Adrenal gland (tissue), 12 donors: ENCODE measurements around the gene ADAM17. TPM values are rescaled to one million over a fixed set of nuclear protein-coding genes. Genes with fewer than 3 reads are reported as not detected.

Experiments used
- DNase-seq, 7 donors: peaks; one replicate each; pipeline ENCODE4 v3.0.0-alpha.2; 2019 to 2020
- H3K27ac ChIP-seq, 5 donors: fragments of 200-600 bp; sonication (generic) in 4 of 5; 1 replicate in 3 of 5; 2 replicates in 2 of 5; pipeline versions ENCODE4 v1.5.1 to v1.8.0; 2016 to 2020; ENCODE audit warnings: mild to moderate bottlenecking in 1 of 5
- H3K27me3 ChIP-seq: fragments of 200-600 bp; 2 replicates; pipeline ENCODE4 v1.8.0; 2021
- H3K36me3 ChIP-seq, 2 donors: fragments of 200-600 bp; replicated peaks in 1 of 2; 1 replicate in 1 of 2; 2 replicates in 1 of 2; pipeline versions ENCODE4 v1.5.1 to v1.8.0; 2018 to 2022
- H3K4me1 ChIP-seq, 2 donors: fragments of 200-600 bp; replicated peaks in 1 of 2; 1 replicate in 1 of 2; 2 replicates in 1 of 2; pipeline versions ENCODE4 v1.5.1 to v1.8.0; 2018 to 2021
- H3K4me3 ChIP-seq, 4 donors: fragments of 200-600 bp; sonication (generic) in 3 of 4; one replicate each; pipeline ENCODE4 v1.5.1; 2016 to 2018
- H3K9me3 ChIP-seq, 3 donors: fragments of 200-600 bp; sonication (generic) in 1 of 3; replicated peaks in 1 of 3; 1 replicate in 2 of 3; 2 replicates in 1 of 3; pipeline versions ENCODE4 v1.5.1 to v1.8.0; 2016 to 2021
- POLR2A ChIP-seq, 2 donors: fragments of 450-650 bp; IDR thresholded peaks; one replicate each; pipeline ENCODE4 v1.6.1; 2017; ENCODE audit warnings: antibody characterized with exemption in 2 of 2, mild to moderate bottlenecking in 2 of 2, moderate library complexity in 1 of 2
- WGBS, 4 donors: extraction: QIAGEN DNeasy Blood & Tissue Kit in 2 of 4; methylation state at CpG; one replicate each; pipeline versions ENCODE4 v1.1.5 to v1.1.7; 2013 to 2017; 5-methylcytosine and 5-hydroxymethylcytosine counted together
- intact Hi-C, 2 donors: fragments of 100-400 bp; cut with DNase I; formaldehyde crosslinking; loops; one replicate each; pipeline versions ENCODE4 v1.14.1 to v1.15.0; 2022 to 2023
- polyA plus RNA-seq, 3 donors: library from polyadenylated mRNA; stranded (reverse); fragments of 200-250 nt in 2 of 3; fragments of 350-450 nt in 1 of 3; fragmentation: Illumina TruSeq in 1 of 3; extraction: RNeasy Lipid Tissue Mini Kit (QIAGEN cat#74804) in 1 of 3; gene quantifications; one replicate each; pipeline ENCODE4 v1.2.3, GENCODE V29; 2013 to 2014
- total RNA-seq, 9 donors: library from RNA; depleted of rRNA in 4 of 9; stranded (reverse); fragments of >200 nt in 4 of 9; fragments of 120-200 nt in 1 of 9; fragmentation: NEBNext Ultra II Directional in 1 of 9; extraction: Animal tissue kit (Norgen Biotek cat#: 25700) in 1 of 9; gene quantifications; one replicate each; pipeline versions ENCODE4 v1.1.0 to v1.2.4, GENCODE V29; 2013 to 2023
- TF ChIP-seq, protein P1 (sequence below), 6 experiments: fragments of 450-650 bp in 4 of 6; fragments of 200-600 bp in 2 of 6; sonication (generic) in 1 of 6; IDR thresholded peaks; 1 replicate in 5 of 6; 2 replicates in 1 of 6; pipeline versions ENCODE4 v1.5.1 to v1.8.0; 2016 to 2021; ENCODE audit warnings: antibody characterized with exemption in 6 of 6, mild to moderate bottlenecking in 2 of 6, moderate library complexity in 1 of 6
- donor health status: healthy with polysubstance abuse.
- donor health status: Bipolar disorder and iron deficiency.
- donor health status: DM: yes; HTN: yes; CAD: no.
- donor health status: DM: no; HTN: no; CAD: no.
- donor health status: DM: no; HTN: no; CAD: no.
- donor health status: DM: yes; HTN: yes; CAD: no.

The ADAM17 gene
- total and polyA plus RNA-seq, 12 donors = 10.6 to 39.4 (median 19.7) TPM

DNA sequence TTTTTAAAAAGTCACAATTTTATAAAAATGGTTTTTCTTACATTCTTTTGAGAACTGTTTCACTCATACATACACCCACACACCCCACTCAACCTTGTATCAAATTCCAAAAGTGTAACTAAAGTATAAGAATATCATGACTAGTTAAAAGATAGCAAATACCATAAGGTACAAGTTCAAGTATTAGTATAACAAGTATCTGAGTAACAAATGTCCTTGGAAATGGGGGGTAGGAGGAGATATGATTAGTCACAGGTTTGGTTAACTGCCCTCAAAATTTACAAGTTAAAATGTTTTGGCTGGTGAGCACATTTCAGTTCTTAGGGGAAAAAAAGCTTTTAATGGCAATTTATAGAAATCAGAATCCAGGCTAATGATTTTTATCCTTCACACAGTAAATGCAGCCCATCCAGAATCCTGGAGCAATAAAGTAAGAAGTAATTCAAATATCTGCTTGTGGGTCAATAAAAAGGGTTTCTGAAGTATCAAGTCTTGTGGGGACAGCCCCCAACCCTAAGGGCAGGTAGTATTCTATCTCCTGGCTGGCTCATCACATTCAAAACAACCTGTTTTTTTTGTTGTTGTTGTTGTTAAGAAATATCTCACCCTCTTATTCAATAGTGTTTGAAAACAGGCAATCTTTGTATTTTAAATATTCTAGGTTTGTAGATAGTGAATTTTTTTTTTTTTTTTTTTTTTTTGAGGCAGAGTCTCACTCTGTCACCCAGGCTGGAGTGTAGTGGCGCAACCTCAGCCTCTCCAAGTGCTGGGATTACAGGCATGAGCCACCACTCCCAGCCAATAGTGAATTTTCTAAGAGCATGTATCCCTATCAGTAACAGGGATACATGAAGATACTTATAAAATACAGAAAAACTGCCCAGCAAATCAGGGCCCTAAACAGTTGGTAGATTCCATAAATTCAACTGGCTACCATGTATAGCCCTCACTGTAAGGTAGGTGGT is 66.8 kb downstream of the ADAM17 start:
- intact Hi-C loops = no loop called here
- peaks cover 0 to 95% of the 10 kb centered on the region in 2 donors for H3K36me3 ChIP-seq
- H3K27me3 ChIP-seq = no peaks in the 10 kb centered on the region
- peak overlapping the region in 1 of 5 donors; percentile 45 for H3K27ac ChIP-seq
- no peaks in the 10 kb centered on the region for H3K9me3 ChIP-seq
- 84 to 100% (median 93%) methylated on average over 1 of the region's 1 CpG for WGBS, 4 donors
- no peak for TF ChIP-seq POLR2A (IDR thresholded peaks at IDR 0.05)
- no peak overlapping the region for H3K4me3 ChIP-seq
- peaks cover 0 to 5% of the 10 kb centered on the region in 2 donors for H3K4me1 ChIP-seq
- peak in 2 of 7 donors; percentile 24 to 47 for DNase-seq

DNA sequence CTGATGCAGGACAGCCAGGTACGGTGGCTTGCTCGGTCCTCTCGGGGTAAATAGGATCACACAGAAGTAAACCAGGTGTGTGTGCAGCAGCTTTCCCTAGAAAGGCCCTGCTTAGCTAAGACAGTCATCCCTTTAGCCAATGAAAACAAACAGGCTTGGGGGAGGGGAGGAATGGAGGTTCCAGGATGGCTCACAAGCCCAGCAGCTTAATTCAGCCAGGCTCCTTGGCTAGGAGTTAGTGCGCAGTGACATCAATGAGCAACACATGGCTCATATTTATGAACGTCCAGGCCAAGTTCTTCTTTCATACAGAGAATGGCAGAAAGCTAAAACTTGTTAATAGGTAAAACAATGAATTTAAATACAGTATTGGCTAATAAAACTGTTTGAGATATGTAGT is 71.1 kb downstream of the ADAM17 start:
- intact Hi-C loops = no loop called here
- TF ChIP-seq, protein P1, sequence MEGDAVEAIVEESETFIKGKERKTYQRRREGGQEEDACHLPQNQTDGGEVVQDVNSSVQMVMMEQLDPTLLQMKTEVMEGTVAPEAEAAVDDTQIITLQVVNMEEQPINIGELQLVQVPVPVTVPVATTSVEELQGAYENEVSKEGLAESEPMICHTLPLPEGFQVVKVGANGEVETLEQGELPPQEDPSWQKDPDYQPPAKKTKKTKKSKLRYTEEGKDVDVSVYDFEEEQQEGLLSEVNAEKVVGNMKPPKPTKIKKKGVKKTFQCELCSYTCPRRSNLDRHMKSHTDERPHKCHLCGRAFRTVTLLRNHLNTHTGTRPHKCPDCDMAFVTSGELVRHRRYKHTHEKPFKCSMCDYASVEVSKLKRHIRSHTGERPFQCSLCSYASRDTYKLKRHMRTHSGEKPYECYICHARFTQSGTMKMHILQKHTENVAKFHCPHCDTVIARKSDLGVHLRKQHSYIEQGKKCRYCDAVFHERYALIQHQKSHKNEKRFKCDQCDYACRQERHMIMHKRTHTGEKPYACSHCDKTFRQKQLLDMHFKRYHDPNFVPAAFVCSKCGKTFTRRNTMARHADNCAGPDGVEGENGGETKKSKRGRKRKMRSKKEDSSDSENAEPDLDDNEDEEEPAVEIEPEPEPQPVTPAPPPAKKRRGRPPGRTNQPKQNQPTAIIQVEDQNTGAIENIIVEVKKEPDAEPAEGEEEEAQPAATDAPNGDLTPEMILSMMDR (IDR thresholded peaks at IDR 0.05) = no peak
- no peak for TF ChIP-seq POLR2A (IDR thresholded peaks at IDR 0.05)
- DNase-seq = no peak
- peaks cover 0 to 5% of the 10 kb centered on the region in 2 donors for H3K4me1 ChIP-seq
- WGBS, 4 donors = 82 to 90% (median 85%) methylated on average over 4 to 5 of the region's 5 CpGs
- H3K36me3 ChIP-seq = peaks cover 0 to 95% of the 10 kb centered on the region in 2 donors
- no peak overlapping the region for H3K4me3 ChIP-seq
- no peak overlapping the region for H3K27ac ChIP-seq
- H3K27me3 ChIP-seq = no peaks in the 10 kb centered on the region
- H3K9me3 ChIP-seq = no peaks in the 10 kb centered on the region

- Histone ChIP-seq H3K27ac (no peak overlapping the region), H3K4me3 (no peak overlapping the region), H3K27me3 (no peaks in the 10 kb centered on the region), H3K9me3 (no peaks in the 10 kb centered on the region), H3K4me1 (no peaks in the 10 kb centered on the region), H3K36me3 (peaks cover 0 to 80% of the 10 kb centered on the region in 2 donors)
- intact Hi-C loops = no loop called here
- no peak for DNase-seq
- no peak for TF ChIP-seq POLR2A (IDR thresholded peaks at IDR 0.05)
- TF ChIP-seq, protein P1 (IDR thresholded peaks at IDR 0.05) = no peak
These were observed 72.5 kb downstream of the ADAM17 start for GRCh38 chr2:9483107-9483506.

- WGBS, 4 donors = 86 to 96% (median 90%) methylated on average over 4 of the region's 4 CpGs
- Histone ChIP-seq H3K36me3 (peaks cover 0 to 53% of the 10 kb centered on the region in 2 donors), H3K27me3 (no peaks in the 10 kb centered on the region), H3K4me3 (no peak overlapping the region), H3K27ac (no peak overlapping the region), H3K4me1 (peaks cover 7 to 17% of the 10 kb centered on the region in 2 donors), H3K9me3 (no peaks in the 10 kb centered on the region)
- no peak for DNase-seq
- no peak for TF ChIP-seq POLR2A (IDR thresholded peaks at IDR 0.05)
- TF ChIP-seq, protein P1 (IDR thresholded peaks at IDR 0.05) = no peak
- intact Hi-C loops = no loop called here
These were observed 75.5 kb downstream of the ADAM17 start for GRCh38 chr2:9480157-9480556.
